ENCODE data around the gene CAMSAP1.
"Not testable (repeated sequence)": the region's sequence is repeated elsewhere in the genome, so short reads cannot be mapped to it uniquely, and the experiment has no call there.

CAMSAP1 gene, protein sequence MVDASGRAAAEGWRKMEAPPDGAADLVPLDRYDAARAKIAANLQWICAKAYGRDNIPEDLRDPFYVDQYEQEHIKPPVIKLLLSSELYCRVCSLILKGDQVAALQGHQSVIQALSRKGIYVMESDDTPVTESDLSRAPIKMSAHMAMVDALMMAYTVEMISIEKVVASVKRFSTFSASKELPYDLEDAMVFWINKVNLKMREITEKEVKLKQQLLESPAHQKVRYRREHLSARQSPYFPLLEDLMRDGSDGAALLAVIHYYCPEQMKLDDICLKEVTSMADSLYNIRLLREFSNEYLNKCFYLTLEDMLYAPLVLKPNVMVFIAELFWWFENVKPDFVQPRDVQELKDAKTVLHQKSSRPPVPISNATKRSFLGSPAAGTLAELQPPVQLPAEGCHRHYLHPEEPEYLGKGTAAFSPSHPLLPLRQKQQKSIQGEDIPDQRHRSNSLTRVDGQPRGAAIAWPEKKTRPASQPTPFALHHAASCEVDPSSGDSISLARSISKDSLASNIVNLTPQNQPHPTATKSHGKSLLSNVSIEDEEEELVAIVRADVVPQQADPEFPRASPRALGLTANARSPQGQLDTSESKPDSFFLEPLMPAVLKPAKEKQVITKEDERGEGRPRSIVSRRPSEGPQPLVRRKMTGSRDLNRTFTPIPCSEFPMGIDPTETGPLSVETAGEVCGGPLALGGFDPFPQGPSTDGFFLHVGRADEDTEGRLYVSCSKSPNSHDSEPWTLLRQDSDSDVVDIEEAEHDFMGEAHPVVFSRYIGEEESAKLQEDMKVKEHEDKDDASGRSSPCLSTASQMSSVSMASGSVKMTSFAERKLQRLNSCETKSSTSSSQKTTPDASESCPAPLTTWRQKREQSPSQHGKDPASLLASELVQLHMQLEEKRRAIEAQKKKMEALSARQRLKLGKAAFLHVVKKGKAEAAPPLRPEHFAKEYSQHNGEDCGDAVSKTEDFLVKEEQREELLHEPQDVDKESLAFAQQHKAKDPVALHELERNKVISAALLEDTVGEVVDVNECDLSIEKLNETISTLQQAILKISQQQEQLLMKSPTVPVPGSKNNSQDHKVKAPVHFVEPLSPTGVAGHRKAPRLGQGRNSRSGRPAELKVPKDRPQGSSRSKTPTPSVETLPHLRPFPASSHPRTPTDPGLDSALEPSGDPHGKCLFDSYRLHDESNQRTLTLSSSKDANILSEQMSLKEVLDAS (N-terminal part only)

DNA sequence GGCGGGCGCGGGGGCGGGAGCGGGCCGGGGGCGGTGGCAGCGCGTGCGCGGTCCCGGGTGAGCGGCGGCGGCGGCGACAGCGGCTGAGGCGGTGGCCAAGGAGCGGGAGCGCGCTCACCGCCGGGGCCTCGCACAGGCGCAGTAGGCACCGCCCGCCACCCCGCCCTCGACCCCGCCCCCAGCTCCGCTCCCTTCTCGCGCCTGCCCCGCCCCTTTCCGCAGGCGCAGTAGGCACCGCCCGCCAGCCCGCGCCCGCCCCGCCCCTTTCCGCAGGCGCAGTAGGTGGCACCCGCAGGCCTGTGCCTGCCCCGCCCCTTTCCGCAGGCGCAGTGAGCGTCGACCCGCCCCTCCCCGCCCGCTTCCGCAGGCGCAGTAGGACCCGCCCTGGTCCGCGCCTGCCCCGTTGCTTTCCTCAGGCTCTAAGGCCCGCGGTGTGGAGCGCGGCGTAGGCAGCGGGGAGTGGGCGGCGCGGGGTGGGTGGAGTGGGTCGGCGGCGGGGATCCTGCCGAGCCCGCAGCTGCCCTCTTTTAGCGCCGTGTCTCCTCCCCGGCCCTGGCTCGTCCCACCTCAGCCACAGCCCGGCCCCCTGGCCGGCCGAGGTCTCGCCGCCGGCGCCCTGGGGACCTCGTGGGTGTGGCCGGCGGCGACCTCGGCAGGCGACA is at the start of gene CAMSAP1:
CAMSAP1 (minus strand) TSS at position 116 of the 662 bp plus-strand sequence. CDS start 387 bp downstream, outside the sequence.
- DNase-seq, result peak; percentile 69

DNA sequence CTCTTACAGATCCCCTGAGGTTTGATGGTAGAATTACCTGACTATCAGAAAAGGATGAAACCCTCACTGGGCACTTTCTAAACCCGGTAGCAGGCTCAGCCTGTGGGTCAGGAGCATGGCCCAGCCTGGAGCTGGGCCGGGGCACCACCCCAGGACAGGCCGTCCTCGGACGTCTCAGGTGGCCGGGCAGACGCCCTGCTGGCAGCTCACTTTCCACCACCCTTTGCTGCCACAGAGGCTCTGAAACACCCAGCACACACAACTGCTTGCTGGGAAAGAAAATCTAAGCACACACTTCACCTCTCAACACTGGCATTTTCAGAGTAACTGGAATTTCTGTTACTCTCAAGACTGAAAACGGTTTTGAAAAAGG is 49.4 kb upstream of the CAMSAP1 start:
- no peak for DNase-seq

DNA sequence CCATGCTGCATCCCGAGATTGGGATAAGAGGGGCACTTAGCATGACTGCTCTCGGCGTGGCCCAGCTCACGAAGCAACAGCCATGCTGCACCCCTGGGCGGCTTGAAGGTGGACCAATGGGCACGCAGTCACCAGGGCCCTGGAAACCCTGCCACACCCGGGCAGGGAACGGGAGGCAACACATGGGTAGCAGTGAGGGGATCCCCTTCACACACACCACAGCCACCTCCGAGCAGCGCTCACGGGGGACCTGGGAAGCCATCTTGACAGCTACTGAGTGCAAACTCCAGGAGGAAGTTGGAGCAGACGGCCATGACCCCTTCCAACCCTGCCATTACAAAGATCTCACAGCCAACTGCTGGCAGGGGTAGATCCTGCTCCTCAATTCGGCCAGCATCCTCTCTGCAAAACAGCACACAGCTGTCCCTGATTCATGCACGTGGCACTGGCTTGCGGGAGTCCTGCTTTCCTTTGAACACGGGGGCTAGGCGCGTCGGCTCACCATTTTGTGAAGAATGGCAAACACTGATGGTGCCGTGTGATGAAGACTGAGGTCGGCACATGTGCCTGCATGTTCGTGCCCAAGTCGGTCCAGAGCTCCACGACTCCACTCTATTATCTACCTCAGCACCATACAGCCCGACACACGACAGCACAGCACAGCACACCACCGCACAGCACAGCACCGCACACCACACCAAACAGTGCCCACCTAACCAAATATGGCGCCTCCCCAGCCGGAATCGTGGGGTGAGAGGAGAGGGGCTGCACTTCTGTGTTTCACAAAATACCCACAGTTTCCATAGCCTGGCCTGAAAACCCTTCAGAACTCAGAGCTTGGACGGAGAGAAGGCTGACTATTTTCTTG is 48.8 kb upstream of the CAMSAP1 start:
- no peak for DNase-seq

DNA sequence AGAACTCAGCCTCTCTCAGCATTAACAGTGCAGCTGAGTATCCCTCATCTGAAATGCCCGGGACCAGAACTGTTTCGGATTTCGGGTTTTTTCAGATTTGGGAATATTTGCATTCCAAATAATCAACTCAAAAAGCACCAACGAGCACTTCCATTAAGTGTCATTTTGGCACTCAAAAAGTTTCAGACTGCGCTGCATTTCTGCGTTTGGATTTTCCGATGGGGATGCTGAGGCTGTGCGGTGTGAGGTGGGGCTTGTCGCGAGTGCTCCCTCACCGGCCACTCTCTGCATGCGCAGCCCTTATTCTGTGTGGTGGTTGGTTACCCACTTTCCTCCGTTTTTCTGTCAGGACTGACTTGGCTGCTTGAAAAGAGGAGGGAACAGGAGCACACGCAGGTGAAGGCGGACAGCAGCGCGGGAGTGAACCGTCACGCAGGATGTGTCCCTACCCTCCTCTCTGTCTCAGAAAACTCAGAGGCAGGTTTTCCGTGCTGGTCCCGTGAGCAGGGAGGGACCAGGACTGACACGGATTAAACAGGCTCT is 45.4 kb upstream of the CAMSAP1 start:
- DNase-seq, result no peak

DNA sequence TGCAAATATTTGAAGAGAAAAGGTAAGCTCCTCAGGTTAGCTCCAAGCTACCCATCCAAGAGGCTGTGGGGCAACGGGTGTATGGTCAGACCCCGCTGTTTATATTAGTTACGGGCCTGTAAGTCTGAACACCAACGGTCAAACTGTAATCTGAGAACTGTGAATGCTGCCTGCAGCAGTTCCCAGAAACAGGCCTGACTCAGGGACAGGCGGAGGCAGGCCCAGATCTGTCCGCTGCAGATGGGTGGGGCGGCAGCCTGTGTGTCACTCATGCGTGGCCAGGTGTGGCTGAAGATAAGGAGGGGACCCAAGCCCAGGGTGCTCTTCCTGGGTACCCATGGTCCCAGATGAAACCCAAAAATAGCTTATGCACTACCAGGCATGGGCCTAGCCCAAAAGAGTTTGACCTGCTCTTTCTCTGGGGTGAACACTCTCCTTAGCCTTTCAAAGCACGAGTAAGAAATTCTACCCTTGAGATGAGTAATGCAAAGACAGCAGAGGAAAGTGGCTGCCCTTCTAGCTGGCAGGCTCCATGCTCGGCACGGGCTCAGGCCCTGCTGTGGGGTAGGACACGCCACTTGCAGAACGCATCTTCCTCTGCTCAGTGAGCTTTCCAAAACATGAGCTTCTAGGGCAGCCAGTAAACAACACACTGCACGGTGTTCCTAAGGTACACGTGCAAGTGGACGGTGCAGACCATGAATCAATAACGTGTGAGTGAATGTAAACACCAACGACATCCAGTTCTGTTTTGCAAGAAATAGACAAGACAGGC is 44.7 kb upstream of the CAMSAP1 start:
- peak; percentile 89 for DNase-seq

DNA sequence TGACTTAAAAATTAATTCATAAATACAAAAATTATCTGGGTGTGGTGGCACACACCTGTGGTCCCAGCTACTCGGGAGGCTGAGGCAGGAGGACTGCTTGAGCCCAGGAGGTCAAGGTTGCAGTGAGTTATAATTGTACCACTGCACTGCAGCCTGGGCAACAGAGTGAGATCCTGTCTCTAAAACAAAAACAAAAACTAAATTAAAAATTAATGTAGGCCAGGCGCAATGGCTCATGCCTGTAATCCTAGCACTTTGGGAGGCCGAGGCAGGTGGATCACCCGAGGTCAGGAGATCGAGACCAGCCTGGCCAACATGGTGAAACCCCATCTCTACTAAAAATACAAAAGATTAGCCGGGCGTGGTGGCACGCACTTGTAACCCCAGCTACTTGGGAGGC is 44.0 kb upstream of the CAMSAP1 start:
- DNase-seq, result not testable (repeated sequence)

DNA sequence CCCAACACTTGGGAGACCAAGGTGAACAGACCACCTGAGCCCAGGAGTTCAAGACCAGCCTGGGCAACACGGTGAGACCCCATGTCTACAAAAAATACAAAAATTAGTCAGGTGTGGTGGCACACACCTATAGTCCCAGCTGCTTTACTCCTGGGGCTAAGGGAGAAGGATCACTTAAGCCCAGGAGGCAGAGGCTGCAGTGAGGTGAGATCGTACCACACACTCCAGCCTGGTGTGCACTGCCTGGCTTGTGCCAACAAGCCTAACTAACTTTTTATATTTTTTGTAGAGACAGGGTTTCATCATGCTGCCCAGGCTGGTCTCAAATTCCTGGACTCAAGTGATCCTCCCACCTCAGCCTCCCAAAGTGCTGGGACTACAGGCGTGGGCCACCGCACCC is 43.5 kb upstream of the CAMSAP1 start:
- not testable (repeated sequence) for DNase-seq

DNA sequence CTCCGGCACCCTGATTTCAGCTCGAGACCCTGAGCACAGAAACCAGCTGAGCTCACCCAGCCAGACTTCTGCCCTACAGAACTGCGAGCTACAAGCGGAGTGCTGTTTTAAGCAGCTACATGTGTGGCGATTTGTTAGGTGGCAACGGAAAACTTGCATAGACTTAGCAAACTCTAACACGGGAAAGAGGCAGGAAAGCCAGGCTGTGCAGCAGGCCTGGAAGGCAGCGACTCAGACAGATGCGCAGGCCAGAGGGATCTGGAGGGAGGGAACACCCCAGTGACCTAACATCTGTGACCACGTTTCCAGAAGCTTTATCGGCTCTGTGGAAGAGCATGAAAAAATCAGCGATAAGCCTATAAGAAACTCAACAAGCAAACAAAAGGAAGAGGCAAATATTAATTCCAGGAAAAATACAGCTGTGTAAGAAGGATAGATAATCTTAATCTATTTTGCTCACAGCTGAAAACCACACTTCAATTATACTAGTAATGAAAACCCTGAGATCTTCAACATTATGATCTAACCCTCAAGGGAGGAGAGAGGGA is 42.9 kb upstream of the CAMSAP1 start:
- no peak for DNase-seq

DNA sequence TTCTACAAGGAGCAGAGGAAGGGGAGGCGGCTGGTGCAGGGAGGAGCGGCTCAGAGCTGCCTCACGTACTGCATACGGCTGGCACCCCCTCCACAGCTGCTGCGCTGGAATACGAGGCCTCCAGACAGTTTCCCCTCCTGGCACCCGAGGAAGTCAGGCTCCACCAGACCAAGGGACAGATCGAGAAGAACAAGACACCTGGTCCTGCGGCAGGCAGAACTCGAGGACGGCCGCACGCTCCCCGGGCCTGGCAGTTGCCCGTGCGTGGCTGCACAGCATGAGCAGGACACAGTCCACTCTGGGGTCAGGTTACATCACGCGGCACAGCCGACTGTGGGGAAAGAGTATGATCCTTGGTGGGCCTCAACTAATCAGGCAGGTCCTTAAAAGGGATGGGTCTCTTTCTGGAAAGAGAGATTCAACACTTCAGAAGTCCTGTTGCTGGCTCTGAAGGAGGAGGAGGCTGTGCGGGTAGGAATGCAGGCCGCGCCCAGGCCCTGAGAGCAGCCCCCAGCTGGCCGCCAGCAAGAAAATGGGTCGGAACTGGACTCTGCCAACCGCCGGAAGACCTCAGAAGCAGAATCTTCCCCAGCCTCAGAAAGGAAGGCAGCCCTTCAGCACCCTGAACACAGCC is 42.3 kb upstream of the CAMSAP1 start:
- DNase-seq, result no peak

DNA sequence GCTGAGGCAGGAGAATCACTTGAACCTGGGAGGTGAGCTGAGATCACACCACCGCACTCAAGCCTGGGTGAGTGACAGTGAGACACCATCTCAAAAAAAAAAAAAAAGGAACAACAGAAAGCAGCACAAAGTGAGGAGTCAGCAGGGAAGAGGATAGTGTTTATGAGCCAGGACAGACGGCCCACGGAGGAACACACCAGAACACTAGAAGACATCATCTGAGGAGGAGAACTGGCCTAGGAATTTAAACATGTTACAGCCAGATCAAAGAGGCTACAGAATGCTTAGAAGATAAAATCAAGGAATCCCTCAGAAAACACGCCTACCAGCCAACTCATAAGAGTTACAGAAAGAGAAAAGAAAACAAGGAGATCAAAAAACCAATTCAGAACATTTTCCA is 41.6 kb upstream of the CAMSAP1 start:
- DNase-seq, result no peak

DNA sequence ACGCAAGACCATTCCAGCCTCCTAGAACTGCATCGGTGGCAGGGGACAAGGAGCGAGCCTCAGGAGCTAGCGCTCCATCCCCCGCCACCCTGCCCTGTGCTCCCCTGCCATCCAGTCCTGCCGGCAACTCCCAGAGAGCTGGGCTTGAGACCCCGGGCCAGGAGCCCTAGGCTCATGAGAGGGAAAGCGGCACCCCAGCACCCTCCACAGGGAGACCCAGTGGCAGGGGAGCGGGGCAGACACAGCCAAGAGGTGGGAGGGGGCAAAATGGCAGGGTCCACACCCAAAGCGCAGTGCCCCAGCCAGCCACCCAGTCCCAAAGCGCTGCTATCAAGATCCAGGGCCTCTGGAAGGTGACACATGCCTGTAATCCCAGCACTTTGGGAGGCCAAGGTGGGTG is 41.1 kb upstream of the CAMSAP1 start:
- DNase-seq, result no peak

DNA sequence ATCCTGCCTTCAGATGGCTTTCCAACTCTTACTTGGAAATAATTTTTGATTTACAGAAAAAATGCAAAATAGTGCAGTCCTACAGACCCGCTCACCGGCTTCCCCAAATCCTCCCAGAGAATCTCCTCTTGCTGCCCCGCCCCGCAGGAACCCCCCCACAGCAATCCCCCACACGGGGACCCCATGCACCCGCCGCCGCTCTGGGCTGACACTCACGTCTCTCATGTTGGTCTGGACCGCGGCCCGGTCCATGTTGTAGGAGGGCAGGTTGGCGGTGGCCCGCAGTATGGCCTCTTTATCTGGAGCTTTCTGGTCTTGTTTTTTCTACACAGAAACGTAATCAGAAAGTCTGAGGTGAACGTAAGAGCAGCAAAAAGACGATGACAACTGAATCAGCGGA is 40.2 kb upstream of the CAMSAP1 start:
- DNase-seq, result no peak

DNA sequence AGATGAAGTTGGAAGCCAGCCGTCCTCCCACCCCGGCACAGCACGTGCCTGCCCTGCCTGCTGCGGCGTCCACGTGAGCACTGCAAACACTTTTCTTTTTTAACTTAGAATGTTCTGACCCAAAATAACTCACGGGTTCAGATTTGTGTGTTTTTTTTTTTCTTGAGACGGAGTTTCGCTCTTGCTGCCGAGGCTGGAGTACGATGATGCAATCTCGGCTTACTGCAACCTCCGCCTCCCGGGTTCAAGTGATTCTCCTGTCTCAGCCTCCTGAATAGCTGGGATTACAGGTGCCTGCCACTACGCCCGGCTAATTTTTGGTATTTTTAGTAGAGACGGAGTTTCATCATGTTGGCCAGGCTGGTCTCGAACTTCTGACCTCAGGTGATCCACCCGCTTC is 39.8 kb upstream of the CAMSAP1 start:
- not testable (repeated sequence) for DNase-seq

DNA sequence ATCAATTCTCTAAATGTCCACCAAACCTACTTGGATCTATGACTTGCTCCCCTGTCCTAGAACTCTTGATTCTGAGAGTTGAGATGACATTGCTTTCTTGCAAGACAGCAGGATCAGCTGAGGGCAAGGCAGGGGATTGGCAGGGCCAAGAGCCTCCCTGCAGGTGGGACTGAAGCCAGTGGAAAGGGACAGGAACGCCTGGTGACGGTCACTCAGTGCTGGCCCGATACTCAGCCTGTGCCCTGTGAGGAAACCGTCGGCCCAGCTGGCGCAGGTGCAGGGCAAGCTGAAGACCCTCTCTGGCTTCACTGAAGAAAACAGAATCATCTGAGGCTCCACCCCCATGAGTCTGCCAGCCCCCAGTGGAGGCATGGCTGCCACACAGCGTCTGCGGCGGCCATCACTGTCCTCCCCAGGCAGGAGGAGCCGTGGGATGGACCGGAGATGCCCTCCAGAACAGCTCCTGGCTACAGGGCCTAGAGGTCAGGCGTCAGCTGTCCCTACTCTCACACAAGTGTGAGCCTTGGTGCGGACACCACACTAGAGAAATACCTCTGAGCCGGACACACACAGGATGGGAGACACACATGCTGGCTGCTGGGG is 39.1 kb upstream of the CAMSAP1 start:
- no peak for DNase-seq

DNA sequence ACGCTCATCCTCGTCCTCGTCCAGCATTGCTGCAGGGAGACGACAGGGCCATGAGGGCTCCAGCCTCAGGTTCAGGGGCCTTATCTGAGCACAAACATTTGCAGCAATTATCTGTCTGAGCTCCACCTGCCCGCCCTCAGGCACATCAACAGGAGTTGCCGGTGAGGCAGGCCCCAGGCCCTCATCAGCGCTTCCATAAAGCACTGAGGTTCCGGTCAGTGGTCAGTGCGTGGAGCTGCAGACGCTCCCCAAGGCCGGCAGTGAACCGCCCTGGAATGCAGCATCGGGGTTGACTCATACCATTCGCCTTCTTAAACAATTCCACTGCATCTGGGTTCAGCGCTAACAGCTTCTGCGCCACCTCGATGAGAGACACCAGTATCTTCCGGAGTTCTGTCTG is 38.6 kb upstream of the CAMSAP1 start:
- no peak for DNase-seq

DNA sequence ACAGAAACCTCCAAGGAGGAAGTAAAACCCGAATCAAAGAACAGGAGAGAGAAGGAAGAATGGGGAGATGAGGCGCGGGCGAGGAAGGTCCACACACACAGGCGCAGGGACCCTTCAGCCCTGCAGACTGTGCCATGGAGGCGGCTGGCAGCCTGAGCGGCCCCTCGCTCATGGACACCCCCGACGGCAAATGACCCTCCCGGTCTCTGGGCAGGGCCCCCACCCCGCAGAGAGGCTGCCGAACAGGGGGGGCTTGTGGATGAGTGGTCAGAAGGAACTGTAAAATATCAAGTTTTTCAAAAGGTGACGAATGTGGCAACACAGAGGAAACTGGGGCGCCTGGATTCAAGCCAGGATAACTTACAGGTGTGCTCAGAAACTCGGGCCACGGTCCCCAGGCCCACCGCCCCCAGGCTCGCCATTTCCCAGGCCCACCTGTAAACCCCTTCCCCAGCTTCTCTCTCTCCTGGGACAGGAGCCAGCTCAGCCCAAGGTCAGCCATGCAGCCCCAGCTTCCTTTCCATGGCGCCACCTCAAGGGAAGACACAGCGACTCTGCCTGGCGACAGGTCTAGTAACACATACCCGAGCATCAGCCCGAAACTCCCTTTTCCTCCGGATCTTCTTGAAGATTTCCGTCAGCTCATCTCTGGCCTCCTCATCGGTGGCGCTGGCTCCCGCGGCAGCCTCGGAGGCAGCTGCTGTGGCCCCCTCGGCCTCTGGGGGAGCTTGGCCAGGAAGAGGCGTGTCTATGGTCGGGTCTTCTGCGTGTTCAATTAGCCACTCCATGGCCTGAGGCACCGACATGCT is 37.3 kb upstream of the CAMSAP1 start:
- no peak for DNase-seq

DNA sequence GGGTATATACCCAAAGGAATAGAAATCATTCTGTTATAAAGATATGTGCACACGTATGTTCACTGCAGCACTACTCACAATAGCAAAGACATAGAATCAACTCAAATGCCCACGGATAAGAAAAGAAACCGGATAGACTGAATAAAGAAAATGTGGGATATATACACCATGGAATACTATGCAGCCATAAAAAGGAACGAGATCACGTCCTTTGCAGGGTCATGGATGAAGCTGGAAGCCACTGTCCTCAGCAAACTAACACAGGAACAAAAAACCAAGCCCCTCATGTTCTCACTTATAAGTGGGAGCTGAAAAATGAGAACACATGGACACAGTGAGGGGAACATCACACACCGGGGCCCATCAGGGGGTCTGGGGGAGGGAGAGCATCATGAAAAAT is 36.3 kb upstream of the CAMSAP1 start:
- DNase-seq, result not testable (repeated sequence)

DNA sequence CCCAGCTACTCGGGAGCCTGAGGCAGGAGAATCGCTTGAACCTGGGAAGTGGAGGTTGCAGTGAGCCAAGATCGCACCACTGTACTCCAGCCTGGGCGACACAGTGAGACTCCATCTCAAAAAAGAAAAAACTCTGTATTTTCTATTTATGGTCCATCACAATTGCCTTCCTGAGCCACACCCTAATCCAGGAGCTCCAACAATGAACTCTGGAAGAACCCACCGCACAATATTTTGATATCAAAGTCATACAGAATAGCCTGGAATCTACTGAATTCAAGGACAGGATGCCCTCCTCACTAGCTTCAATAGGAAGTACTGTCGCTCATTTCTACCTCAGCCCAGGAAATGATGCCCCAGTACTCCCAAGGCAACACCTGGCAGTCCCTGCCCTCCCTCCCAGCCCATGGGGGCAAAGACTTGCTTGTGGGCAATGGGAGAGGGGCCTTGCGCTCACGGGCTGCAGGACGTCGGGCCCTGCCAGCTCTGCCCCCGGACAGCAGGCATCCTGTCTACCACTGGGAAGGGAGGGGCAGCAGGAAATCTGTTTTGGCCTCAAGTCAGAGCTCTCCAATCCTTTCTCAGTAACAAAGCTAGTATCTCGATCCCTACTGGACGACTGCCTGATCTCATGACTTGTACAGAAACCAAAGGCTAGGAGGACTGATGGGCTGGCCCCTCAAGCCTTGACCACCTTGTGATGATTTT is 34.1 kb upstream of the CAMSAP1 start:
- DNase-seq, result no peak

Measured in SHP77 treated with DMSO at 0.1 percent for 48 hours (cell line).